GM19240 (cell line): ENCODE data around the gene DYNC1LI1.

Source experiments
- DNase-seq: peaks from one replicate; pipeline ENCODE4 v3.0.0; 2011; ENCODE audit warnings: low spot score; ENCODE audit not compliant: insufficient read length

The DYNC1LI1 gene

DNA sequence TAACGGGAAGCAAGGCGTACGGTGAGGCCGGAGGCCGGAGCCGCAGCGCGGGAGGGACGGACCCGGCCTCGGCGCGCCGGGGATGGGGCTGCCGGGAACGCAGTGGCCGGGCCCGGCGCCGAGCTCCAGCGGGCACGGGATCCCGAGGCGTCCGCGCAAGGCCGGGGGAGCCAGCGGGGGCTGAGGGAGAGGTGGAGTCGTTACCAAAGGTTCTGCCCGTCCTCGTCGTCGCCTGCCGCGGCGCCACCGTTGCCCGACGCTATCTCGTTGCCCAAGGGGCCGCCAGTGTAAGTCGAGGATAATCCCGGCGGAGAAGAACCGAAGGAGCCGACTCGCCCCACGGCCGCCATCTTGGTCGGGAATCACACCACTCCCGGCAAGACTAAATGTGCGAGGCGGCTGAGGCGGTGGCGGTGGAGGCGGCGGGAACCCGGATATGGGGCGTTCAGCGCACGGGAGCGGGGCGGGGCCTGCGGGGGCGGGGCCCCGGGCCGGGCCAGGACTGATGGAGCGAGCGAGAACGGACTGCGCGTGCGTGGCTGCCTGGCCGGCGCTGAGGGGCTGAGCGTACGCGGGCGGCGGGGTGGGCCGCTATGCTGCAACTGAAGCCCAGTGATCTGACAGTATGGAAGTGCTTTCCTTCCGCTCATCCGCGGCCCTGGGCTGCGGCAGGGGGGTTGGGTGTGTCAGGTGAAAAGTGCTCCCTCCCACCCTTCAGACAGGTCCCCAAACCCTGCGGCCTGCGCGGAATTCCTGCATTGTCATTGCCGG, at the start of gene DYNC1LI1:
DYNC1LI1 (minus strand) TSS at position 438 of the 771 bp plus-strand sequence; CDS start at position 350, 88 bp downstream.
- DNase-seq: peak; percentile 81

DNA sequence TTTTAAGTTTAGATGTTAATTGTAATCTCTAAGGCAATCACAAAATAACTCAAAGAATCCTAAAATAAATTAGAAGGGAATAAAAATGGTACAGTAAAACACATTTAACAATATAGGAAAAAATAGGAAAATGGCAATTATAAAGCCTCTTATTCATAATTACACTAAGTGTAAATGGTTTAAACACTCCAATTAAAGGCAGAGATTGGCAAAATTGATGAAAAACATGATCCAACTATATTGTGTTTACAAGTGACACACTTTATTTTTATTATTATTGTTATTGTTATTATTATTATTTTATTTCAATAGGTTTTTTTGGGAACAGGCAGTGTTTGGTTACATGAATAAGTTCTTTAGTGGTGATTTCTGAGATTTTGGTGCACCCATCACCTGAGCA, 48.7 kb upstream of the DYNC1LI1 start:
- DNase-seq: no peak

DNA sequence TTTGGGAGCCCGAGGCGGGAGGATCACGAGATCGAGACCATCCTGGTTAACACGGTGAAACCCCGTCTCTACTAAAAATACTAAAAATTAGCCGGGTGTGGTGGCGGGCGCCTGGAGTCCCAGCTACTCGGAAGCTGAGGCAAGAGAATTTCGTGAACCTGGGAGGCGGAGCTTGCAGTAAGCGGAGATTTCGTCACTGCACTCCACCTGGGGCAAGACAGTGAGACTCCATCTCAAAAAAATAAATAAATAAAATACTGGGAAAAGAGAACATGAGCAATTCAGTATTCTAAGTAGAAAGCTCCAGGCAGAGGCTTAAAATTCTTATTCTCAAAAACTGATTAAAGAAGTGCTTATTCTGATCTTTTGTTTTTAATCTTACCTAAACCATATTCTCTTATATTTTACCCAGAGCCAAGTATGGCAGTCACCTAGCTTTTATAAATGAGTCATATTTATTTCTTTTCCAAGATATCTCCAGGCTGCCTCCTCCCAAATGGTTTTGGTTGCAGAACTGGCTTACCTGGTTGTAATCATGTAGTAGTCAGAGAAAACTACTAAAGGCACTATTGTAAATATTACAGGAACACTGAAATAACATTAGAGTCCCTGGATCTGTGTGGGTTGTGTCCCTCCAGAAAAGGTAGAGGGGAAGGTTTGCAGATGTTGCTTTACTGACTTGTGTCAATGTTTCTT, 45.8 kb upstream of the DYNC1LI1 start:
- no peak for DNase-seq

DNA sequence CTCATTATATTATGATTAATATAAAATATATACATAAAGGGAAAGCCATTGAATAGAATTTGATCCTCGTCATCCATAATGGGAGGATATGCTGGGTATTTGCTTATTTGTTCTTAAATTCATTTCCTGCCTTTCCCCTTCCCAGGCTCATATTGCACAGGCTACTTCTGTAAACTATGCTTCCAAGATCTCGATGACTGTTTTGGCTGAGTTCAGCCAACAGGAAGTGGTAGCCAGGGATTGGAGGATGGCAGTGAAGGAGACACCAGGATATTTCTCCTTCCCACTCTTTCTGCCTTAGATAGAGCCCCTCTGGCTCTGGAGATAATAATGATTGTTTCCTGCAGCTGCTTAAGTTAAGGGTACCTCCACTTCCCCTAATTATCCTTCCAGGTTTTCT, 44.3 kb upstream of the DYNC1LI1 start:
- no peak for DNase-seq

DNA sequence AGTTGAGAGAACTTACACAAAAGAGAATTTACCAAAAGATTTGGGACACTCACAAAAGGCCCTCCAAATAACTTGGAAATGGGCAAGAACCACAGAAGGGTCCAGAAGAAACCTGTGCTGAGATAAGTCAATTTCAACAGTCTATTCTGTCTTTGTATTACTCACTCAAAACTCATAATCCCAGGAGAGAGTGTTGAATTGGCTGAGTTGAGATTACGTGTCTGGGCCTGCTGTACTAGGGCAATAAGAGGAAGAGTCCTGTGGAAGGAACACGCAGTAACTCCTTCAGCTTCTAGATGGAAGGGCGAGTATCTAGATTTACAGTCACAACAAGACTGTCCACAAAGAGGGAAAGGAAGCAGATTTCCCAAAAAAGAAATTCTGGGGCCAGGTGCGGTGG, 42.5 kb upstream of the DYNC1LI1 start:
- no peak for DNase-seq

DNA sequence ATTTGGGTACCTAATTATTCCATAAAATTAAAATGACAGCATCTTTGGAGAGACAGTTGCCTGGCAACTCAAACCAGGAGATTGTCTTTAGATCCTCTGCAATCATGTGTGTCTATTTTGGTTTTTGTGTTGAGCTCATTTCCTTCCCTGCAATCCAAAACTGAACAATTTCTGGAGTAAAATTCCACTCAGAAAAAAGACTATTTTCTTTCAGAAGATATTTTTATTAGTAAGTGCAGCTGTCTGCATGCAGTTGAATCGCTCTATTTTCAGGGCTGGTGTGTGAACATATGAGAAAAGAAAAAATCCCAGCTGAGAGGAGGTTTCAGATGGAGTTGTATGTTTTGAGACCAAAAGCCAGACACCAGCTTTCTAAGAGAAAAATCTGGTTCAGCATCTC, 41.9 kb upstream of the DYNC1LI1 start:
- no peak for DNase-seq

DNA sequence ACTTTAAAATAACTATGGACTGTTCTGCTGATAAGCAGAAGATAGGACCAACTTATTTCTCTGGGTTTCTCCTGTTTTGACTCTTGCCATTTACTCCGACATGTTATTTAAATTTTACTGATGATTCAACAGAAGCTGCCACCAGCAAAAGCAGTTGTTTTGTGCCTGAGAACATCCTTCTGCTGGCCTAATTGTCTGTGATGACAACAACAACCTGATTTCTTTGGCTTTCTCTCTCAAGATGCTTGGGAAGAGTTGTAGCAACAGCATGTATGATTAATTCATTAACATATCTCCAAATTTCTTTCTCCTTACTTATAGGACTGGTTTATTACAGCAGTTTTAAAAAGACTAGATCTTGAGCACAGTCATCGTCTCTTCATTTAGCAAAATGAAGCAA, 36.9 kb upstream of the DYNC1LI1 start:
- DNase-seq: no peak

DNA sequence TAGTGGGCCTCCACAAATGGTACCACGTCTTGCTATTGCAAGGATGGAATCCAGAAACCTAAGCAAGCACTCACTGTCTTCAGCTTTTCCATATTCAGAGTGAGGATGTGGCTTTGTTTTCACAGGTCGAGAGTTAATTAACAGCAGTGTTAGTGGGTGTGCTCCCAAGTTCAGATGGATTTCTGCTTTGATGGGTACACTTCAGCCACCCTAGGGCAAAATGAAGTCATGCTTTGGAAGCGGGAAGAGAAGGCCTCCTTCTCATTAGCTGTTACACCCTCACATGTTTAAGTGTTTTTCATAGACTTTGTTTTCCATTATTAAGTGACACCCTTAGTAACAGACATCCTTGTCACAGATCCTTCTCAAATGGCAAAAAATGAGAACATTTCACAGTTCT, 36.3 kb upstream of the DYNC1LI1 start:
- DNase-seq: no peak

DNA sequence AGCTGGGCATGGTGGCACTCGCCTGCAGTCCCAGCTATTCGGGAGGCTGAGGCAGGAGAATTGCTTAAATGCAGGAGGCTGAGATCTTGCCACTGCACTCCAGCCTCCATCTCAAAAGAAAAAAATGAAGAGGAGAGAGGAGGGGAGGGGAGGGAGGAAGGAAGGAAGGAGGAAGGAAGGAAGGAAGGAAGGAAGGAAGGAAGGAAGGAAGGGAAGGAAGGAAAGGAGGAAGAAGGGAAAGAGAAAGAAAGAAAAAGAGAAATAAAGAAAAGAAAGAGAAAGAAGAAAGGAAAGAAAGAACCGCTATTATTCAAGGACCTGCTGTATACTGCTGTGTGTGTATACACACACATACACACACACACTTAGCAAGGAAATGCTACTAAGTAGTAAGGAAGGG, 35.6 kb upstream of the DYNC1LI1 start:
- no peak for DNase-seq

DNA sequence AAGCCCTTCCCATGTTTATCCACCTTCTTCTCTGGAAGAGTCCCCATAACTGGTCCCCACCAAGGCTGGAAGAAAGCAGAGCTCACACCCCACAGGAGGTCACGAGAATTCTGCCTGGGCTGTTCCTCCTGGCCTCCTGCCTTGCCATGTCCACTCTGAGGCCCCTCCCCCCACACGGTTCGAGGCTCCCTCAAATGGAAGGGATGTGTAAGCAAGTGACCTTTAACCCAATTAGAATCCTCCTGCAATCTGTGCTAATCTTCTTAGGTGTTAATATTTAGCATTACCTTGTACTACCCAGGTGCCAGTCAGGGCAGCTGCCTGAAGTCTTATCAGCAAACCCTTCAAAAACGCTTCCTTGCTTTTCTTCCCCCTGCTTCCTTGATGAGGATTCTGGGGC, 32.4 kb upstream of the DYNC1LI1 start:
- no peak for DNase-seq

DNA sequence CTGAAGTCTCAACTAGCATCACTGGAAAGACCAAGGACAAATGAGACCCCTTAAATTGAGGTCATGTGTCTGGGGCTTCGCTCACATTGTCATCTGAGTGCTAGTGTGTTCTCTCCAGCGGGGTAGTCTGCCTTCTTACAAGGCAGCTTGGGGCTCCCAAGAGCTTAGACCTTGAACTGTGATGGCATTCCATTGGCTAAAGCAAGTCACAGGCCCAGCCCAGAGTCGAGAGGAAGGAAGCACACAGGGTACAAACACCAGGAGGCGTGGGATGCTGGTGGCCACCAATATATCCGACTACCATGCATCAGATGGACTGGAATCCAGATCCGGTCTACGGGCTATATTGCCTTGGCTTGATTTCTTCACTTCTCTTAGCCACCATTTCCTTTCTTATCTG, 31.5 kb upstream of the DYNC1LI1 start:
- no peak for DNase-seq

DNA sequence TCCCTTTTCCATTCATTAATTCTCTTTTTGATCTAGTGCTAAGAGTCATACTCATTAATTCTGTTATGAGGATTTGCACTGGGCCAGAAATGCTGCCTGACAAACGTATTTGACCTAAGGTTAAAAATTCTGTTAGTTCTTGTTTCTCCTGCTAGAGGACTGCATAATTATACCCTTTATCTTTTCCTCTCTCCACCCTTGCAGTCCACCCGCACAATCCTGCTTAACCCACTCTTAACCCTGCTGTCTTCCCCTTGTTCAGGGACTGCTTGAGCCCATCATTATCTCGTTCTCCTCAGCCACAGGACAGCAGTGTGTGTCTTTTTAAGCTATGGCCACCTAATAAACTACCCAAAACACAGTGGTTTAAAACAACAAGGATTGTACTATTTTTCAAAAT, 31.1 kb upstream of the DYNC1LI1 start:
- no peak for DNase-seq

DNA sequence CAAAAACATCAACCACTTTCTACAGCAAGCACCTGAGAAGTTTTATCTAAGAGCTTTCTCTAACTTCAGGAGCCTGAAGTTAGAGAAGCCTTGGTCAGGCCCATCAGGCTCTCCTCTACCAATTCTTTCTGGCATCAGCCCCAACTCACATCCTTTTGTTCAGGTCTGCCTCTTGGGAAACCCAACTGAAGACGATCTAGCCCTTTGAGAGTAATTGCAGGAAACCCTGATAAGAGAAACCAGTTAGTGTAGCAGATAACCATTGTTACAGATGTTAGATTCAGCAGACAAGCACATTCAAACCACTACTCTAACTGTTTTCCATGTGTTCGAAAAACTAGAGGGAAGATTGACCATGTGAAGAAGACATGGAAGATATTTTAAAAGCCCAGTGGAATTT, 27.0 kb upstream of the DYNC1LI1 start:
- no peak for DNase-seq

DNA sequence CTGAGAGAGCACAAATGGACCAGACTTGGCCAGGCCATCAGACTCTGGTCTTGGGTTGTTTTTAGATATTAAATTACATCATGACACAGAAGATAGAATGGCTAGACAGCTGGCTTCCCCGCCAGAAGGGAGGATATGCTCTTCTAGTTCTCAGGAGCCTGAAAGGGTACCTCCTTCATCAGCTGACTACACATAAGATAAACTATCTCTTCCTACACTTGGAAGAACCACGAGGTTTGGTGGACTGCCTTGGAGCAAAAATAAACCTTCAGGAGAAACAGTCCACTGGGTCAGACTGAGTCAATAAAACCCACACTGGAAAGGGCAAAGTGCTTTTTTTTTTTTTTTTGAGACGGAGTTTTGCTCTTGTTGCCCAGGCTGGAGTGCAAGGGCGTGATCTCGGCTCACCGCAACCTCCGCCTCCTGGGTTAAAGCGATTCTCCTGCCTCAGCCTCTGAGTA, 26.3 kb upstream of the DYNC1LI1 start:
- DNase-seq: no peak

DNA sequence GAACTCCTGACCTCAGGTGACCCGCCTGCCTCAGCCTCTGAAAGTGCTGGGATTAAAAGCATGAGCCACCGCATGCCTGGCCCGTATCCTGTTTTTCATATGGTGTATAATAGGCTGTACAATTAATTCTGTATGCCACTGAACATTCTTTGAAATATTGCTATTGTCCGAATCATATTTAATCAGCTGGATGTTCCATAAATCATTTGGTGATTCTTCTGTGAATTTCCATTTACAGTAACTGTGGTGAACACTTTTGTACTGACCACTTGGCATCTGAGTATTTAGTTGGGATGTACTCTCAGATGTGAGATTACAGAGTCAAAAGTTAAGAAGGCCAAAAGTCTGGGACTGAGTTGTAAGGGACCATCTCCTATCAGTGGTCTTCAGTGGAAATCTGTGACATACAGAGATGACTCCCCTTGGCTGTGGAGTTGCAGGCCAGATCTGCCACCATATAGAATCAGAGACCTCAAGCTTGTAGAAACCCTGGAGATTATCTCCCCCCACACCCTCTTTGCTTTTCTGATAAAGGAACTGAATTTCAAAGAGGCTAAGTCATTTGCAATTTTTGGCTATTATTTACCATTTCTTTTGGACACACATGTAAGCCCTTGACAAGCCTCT, 25.7 kb upstream of the DYNC1LI1 start:
- no peak for DNase-seq

DNA sequence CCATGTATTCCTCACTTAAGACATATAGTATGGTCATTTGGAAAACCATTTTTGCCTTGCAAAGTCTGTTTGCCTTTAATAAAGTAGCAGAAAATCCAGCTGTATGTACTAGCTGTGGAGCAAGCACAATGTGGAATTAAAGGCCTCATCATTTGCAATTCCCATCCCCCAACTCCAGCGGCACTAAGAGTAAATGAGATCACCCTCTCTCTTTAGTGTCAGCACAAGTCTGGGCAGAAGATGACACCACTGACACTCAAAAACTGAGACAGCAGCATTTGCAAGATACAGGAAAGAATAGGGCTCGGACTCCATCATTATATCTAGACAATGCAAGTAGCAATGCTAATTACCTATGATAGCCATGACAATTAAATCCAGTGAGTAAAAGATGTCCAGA, 24.7 kb upstream of the DYNC1LI1 start:
- no peak for DNase-seq

DNA sequence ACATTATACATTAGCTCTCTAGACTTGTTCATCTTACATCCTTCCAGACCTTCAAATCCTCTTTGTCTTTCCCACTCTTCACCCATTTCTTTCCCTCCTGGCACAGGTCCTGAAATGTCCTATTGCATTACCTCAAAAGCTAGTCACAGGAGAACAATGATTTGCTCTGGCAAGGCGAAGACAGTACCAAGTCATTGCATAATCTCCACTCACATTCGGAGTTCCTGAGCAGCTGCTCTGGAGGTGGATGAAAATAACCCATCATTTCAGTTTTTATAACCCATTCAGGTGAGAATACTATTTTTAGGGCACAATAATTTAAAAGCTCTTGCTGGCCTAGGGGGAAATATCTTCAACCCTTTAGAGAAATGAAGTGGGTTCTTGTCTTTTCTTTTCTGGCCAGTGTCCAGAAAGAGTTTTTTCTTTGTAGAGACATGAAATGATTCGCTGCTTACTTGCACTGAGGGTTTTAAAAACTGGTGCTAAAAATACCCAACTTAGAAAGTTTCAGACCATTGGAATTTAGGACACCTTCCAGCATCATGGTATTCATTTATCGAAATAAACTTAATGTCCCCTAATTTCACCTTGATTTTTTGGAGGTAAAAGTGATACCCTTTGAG, 23.4 kb upstream of the DYNC1LI1 start:
- DNase-seq: no peak

DNA sequence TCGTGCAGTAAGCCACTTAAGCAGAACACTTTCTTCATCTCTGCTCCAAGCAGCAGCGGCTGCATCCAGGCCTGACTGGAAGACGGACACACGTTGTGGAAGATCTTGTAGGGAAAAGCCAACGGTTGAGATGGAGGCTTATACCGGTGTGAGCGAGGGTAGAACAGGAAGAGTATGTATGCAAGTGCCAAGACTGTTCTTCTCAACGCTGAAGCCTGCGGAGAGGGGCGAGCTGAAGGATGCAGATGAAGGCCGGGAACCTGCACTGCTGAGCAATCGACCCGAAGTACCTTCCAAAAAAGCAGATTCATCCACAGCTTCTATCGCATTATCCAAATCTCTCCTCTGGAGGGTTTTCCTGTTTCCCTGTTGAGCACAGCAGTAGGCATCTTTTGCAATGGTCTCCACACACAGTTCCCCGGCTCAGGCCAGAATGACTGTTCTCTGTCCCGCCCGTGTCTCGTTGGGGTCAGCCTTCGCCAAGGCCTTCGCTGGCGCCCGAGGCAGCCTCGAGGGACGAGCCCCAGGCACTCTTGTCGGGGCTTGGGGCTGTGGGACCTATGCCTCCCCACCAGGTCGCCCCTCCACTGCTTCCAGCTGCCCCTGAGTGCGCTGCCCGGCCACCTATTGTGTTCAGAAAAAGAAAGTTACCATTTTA, 22.2 kb upstream of the DYNC1LI1 start:
- DNase-seq: no peak

DNA sequence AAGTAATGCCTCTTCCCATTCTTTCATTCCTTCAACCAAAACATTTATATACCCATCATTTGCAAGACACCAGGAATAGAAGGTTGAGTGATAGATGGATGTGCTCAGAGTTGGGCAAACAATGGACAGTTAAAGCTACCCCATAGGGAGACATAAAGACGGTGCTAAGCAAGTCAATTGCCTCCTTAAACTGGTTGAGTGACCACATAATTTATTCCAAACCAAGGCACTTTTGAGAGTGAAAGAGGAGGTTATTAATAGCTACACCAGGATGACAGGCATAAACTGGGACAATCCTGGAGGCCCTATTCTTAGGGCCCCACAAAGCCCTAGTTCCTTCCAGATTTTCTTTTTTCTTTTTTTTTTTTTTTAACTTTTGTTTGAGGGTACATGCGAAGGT, 21.4 kb upstream of the DYNC1LI1 start:
- DNase-seq: no peak

DNA sequence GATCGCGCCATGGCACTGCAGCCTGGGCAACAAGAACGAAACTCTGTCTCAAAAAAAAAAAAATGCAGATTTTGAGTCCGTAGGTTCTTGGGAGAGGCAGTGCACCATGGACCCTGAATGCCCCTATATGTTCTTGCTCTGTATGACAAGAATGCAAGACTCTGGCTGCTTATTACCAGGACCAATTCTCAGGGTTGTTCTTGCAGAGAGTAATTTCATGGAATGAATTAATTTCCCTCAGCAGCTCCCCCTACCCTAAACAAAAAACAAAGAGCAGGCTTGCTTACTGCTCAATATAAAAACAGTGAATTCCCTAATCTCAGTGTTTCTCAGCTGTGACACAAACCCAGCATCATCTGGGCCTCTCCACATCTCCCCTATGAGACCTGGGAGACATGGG, 20.5 kb upstream of the DYNC1LI1 start:
- DNase-seq: no peak

DNA sequence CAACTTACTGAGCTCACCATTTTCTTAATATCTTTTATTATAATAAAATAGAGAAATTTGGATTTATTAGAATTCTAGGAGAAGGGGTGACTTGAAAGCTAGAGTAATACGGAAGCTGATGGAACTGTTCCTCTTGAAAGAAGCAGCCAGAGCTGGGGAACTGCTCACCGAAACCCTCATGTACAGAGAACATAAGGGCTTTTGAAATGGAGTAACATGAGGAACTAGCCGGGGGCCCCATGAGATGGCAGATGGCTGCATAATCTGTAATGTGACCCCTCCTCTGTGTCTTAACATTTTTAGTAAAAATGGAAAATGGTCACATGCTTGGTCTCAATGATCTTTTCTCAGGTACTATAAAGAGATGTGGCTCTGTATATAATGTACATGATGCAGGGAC, 15.7 kb upstream of the DYNC1LI1 start:
- DNase-seq: no peak

DNA sequence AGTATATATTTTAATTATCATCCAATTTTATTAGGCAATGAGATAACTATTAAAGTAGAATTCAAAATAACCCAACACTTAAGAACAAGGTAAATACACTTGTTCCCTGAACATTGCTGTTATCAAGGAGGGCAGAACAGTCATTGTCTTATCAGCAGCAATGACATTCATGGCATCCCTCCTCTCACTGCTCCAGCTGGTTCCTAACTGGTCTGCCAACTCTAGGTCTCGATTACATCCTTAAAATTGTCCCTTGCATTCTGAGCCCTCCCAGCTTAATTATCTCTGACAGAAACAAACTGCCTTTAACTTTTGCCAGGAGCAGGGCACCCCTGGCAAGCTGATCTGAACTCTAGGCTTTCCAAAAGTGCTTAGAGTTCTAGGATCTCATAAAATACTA, 14.0 kb upstream of the DYNC1LI1 start:
- no peak for DNase-seq
